Measurements from ENCODE around the gene MICU1.
"Not testable (repeated sequence)": the region's sequence is repeated elsewhere in the genome, so short reads cannot be mapped to it uniquely, and the experiment has no call there.

GRCh38 chr10:72430936-72431335 is 194.9 kb downstream of the MICU1 start:
- not testable (repeated sequence) for TF ChIP-seq SIX5 (IDR thresholded peaks at IDR 0.05; ENCODE audit: low read depth, low read length, severe bottlenecking); TAF1 (IDR thresholded peaks at IDR 0.05; ENCODE audit: borderline replicate concordance, low read depth, low read length); MYC (IDR thresholded peaks at IDR 0.05; ENCODE audit: insufficient read depth, insufficient read length, insufficient replicate concordance, low read length, severe bottlenecking); CTCF (IDR thresholded peaks at IDR 0.05 in 2 of 3, conservative IDR thresholded peaks at IDR 0.05 in 1 of 3; ENCODE audit: control insufficient read depth in 2 of 3, extremely low read depth in 1 of 3, insufficient read depth in 1 of 3, low read depth in 3 of 3, low read length in 3 of 3); BACH1 (IDR thresholded peaks at IDR 0.05; ENCODE audit: borderline replicate concordance); RAD21 (IDR thresholded peaks at IDR 0.05; ENCODE audit: insufficient read depth, low read depth, low read length); JUNB (IDR thresholded peaks at IDR 0.05); RCOR1 (conservative IDR thresholded peaks at IDR 0.05; ENCODE audit: low read depth, low read length); MXI1 (IDR thresholded peaks at IDR 0.05; ENCODE audit: low read depth, low read length); SMARCA5 (IDR thresholded peaks at IDR 0.05); FOXM1 (IDR thresholded peaks at IDR 0.05; ENCODE audit: low read depth, low read length)

All from GM12878 (cell line).